ENCODE data around the gene RANBP10.

GRCh38 chr16:67697422-67698185, 108.8 kb downstream of the RANBP10 start:
- no peak for TF ChIP-seq POLR2A (IDR thresholded peaks at IDR 0.05)
- TF ChIP-seq, protein P1, sequence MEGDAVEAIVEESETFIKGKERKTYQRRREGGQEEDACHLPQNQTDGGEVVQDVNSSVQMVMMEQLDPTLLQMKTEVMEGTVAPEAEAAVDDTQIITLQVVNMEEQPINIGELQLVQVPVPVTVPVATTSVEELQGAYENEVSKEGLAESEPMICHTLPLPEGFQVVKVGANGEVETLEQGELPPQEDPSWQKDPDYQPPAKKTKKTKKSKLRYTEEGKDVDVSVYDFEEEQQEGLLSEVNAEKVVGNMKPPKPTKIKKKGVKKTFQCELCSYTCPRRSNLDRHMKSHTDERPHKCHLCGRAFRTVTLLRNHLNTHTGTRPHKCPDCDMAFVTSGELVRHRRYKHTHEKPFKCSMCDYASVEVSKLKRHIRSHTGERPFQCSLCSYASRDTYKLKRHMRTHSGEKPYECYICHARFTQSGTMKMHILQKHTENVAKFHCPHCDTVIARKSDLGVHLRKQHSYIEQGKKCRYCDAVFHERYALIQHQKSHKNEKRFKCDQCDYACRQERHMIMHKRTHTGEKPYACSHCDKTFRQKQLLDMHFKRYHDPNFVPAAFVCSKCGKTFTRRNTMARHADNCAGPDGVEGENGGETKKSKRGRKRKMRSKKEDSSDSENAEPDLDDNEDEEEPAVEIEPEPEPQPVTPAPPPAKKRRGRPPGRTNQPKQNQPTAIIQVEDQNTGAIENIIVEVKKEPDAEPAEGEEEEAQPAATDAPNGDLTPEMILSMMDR (IDR thresholded peaks at IDR 0.05) = no peak
- TF ChIP-seq POLR2AphosphoS5 (IDR thresholded peaks at IDR 0.05) = no peak
